ENCODE results near the gene NOC2L.
"Not testable (repeated sequence)": the region's sequence is repeated elsewhere in the genome, so short reads cannot be mapped to it uniquely, and the experiment has no call there.

Gene NOC2L
- 74.7 to 386 (median 90.4) reads per million in 3 experiments for total RNA-seq

DNA sequence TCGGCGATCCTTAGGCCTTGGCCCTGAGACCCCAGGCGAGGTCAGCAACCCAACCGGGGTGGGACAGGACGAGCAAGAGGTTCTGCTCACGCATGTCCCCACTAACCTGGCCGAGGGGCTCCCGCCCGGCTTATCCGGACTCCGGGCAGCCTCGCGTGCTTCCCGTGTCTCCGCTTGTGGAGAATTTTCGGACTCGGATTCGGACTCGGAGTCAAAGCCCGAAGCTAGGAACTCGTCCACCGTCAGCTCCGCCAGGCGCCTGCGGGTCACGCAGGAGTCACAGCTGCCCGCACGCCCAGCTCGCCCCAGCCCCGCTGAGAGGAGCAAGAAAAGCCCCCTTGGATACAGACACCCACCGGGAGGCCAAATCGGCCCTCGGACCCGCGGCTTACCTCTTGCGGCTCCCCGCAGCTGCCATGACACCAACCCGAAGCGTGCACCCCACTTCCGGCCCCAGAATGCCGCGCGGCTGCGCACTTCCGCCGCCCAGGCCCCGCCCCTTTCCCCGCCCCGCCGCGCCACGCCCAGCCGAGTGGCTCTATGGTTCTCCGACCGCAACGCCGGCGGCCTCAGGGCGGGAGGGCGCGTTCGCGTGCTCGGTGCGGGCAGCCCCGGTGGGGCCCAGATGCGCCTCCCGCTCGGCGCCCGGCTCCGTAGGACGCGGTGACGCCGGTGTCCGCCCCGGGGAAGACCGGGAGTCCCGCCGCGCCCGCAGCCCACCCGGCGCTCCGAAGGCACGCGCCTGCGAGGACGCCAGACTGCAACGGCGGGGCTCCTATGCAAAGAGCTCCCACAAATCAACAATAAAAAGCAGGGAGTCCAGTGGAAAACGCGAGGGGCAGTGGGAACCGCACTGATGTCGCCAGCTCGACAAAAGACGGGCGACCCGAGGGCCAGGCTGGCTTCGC is at the start of gene NOC2L:
Gene NOC2L, minus strand, starts transcription at position 434 of the 908 bp plus-strand sequence. Its CDS starts 16 bp downstream, at position 418.
- DNase-seq = peak; percentile 87

DNA sequence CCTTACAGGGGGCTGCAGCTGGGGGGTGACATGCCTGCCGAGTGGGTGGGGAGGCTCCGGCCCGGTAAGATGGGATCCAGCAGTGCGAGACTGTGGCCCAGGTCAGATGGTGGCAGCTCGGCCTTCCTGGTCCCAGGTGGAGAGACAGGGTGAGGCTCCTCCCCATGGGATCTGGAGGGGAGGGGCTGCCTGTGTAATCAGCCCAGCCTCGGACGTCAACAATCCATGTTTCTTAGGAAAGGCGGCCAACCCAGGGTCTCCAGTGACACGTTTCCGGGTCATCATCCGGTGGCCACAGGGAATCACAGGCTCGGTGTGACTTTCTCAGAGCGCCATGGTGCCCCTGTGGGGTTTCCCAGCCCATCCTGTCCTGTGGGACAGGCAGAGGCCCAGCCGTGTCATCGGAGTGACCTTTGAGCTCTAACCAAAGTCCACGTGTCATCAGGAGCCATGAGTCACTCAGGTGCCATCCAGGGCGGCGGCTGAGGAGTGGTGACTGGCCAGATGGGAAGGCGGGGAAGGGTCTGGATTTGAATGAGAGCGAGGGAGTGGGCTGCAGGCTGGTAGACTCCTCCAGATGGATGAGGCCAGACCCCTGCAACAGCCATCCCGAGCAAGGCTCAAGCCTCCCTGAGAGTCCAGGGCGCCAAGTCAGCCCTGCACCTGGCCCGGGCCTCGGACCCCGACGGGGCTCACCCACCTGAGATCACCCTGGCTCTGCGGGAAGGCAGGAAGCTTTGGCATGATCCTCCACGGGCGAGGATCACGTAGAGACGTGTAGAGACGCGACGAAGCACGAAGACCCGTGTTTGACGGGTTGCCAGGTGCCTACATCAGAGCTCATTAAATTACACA is 47.5 kb upstream of the NOC2L start:
- no peak for DNase-seq

DNA sequence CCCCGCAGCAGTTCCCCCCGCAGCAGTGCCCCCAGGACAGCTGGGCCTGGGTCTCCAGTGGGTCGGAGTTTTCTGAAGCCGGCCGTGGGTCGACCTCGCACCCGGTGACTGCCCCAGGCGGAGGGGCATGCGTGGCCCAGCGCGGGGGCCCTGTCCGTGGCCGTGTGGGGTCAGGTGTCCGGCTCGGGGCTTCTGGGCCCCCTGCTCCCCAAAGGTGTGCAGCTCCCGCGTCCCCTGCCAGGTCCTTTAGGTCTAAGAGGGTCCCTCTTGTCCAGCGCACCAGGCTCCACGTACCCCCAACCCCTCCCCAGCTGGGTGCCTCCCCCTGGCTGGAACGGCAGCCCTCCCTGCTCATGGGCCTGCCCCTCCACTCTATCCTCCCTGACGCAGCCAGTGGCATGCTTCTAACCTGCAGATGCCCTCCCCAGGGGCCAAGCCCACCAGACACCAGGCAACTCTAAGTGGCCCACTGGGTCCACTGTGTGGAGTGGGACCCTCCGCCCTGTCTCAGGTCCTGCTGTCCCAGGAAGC is 46.8 kb upstream of the NOC2L start:
- DNase-seq = no peak

DNA sequence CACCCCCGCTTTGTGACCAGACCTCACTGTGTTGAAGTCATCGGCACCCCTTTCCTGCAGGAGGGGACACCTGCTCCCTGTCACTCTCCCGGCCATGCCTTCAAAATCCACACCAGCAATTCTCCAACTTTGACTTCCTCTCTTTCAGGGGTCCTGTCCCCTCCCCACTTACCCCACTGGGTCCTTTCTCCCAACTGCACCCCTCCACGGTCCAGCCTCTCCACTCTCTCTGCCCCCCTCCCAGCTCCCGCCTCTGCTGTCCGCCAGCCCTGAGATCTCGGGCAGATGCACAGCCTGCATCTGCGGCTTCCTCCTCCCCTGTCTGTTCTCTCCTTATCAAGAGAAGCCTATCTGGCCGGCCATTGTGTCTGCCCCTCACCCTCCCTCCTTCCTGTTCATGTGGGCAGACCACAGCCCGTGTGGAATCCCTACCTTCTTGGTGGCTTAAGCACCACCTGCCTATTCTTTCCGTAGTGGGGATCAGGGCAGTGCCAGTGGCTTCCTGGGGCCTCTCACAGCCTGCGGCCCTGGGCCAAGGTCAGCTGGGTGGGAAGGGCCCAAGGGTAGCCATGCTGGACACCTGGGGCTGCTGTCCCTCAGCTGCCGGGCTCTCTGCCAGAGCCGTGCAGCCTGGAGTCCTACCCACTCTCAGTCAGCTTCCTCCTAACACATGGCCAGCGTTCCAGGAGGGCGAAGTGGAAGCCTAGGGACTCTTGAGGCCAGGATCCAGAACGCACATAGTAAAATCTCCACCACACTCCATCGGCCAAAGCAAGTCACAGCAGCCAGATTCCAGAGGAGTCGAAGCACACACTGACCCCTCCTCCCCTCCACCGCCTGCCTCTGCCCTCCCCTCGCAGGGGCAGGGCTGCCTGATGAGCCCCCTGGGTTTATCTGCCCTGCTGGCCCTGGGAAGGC is 46.0 kb upstream of the NOC2L start:
- no peak for DNase-seq

DNA sequence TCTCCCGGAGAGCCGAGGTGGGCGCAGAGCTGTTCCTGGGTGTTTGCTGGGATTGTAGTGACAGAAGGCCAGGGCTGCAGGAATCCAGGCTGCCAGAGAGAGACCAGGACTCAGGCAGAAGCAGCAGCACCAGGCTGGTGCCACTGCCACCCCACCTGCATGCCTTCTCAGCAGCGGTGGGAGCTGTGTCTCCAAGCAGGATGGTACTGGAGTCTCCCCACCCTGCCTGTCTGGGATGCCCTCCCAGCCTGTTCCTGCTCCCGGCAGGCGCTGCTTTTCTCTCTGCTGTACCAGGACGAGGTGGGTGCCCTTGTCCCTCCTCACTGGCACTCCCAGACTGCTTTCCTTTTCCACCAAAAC is 45.3 kb upstream of the NOC2L start:
- DNase-seq = no peak

DNA sequence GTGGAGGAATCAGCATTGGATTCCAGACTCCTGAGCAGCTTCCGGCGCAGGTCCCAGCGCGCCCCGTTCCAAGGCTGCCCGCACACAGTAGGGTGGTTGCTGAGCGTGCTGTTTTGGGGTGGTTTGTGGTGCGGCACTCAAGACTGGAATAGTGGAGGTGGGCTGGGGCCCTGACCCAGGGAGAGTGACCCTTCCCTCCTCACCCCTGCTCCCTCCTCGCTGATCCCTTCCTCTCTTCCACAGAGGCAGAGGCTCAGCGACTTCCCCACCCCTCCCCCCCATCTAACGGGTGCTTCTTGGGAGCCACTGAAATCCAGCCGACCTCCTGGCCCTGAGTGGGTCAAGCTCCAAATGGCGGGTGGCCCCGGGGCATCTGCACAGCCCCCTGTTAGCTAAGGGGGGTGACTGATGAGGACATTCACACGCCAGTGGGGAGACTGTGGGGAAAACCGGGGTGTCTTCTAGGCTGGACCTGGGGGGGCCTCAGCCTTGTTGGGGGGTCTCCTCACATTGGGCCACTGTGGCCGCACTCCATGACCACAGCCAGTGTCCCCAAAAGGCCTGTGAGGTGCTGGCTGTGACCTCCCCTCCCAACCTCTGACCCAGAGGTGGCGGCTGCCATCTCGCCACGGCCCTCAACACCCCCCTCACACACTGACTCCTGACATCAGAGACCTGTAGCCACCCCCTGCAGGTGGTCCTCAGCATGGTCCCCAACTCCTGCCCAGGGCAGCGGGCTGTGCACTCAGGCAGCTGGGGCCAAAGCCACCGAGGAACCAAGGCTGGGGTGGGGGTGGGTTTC is 44.8 kb upstream of the NOC2L start:
- DNase-seq = no peak

DNA sequence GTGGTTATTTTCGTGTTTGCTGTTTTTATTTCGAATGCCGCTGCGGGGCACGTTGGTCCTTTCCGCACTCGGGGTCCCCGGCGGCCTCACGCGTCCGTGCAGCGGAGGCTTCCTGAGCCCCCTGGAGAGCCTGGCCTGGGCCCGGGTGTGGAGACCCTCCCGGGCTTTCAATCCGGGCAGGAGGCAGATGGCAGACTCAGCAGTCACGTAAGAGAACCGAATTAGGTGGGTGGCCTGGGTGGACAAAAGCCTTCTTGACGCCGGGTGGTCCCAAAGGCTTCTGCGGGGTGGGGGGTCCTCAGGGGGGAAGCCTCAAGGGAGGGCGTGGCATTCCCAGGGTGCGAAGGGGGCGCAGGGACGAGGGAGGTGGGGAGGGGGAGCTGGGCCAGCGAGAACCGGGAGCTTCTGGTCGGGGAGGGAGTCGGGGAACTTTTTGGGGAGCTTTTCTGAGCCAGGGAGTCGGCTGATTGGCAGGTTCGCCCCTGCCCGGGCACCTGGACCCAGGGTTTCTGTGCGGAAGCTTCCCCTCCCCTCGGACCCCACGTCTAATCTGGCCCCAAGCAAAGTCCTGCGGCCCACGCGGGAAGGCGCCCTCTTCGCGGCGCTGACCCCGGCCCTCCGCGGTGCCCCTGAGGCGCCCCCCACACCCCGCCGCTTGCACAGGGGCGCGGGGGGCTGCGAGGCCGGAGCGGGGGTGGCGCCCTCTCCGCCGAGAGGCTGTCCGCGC is 42.2 kb upstream of the NOC2L start:
- no peak for DNase-seq

DNA sequence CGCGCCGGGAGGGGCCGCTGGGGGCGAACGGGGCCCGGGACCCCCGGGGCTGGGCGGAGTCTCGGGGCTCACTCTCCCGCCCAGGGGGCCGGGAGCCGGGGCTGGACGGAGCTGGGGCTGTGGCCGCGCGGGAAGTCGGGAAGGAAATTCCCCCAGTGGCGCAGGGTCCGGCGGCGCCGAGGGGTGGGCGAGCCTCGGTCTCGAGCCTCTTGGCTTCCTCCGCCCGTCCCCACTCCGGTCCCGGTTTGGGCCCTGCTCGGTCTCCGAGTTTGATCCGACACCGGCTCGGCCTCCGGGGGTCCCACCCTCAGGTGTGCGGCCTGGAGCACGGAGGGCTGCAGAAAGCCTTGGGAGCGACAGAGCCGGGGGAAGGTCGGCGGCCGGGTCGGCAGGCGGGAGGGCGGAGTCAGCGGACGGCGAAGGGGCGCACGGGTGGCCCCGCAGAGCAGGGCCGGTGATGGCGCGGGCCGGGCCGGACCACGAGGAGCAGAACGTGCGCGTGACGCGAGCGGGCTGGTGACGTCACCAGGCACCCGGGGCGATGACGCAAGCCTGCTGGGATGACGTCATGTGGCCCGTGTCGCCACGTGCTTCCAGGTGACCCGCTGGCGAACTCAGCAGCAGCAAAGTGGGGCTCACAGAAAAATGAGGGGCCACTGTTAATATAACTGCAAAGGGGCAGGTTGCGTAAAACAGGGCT is 41.5 kb upstream of the NOC2L start:
- peak; percentile 68 for DNase-seq

DNA sequence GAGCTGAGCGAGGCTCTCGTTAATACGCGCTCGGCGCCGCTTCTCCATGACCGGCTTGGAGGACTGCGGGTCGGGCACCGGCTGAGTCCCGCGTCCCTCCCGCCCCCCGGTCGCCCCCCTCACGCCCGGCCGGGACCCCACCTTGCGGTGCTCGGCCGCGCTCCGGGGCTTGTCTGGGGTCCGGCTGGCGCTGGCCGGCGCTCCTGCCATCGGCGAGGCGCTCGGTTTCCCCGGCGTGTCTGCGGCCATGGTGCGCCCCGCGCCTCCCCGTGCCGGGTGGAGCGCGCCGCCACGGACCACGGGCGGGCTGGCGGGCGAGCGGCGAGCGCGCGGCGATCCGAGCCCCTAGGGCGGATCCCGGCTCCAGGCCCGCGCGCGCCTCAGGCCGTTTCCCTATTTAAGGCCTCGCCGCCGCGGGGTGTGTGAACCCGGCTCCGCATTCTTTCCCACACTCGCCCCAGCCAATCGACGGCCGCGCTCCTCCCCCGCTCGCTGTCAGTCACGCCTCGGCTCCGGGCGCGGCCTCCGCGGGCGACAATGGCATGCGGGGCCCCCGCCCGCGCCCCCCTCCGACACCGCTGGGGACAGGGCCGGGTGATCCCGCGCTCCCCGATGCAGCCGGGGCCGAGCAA is 40.8 kb upstream of the NOC2L start, which contains the start of gene HES4:
Gene HES4, minus strand, starts transcription at position 373 of the 632 bp plus-strand sequence. Its CDS starts 124 bp downstream, at position 249.
- peak; percentile 53 for DNase-seq

DNA sequence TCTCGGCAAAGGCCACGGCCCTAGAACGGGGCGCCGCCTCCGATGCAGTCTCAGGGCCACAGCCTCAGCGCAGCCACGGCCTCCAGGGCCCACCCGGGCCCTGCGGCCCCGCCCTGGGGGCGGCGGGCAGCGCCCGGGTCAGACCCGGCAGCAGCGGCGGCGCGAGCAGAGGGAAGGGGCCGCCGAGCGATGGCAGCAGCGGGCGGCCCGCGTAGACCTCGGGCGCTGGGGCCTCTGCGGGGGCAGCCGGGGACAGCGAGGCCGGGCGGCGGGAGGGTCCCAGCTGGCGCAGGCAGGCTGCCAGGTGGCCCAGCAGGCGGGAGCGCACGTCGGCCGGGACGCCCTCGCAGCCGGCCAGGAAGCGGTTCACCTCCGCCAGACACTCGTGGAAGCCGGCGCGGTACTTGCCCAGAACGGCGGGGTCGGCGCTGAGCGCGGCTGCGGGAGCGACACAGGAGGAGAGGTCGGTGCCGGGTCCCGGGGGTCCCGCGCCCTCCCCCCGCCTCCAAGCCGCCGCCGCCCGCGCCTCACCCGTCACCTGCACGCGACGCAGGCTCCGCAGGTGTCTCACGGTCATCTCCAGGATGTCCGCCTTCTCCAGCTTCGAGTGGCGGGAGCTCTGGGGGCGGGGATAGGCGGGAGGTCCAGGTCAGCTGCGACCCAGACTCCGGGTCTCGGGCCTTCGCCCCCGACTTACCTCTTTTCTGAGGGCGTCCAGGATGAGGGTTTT is 40.1 kb upstream of the NOC2L start:
- DNase-seq = peak; percentile 33

DNA sequence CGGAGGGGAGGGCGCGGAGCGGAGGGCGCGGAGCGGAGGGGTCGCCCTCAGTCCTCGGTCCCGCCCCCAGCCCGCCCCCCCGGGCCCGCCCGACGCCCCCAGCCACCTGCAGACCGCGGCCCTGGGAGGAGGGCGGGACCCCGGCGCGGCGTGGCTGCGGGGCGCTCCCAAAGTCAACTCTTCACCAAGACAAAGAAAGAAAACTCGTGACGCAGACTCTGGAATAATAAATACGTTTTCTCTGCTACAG is 39.6 kb upstream of the NOC2L start:
- no peak for DNase-seq

DNA sequence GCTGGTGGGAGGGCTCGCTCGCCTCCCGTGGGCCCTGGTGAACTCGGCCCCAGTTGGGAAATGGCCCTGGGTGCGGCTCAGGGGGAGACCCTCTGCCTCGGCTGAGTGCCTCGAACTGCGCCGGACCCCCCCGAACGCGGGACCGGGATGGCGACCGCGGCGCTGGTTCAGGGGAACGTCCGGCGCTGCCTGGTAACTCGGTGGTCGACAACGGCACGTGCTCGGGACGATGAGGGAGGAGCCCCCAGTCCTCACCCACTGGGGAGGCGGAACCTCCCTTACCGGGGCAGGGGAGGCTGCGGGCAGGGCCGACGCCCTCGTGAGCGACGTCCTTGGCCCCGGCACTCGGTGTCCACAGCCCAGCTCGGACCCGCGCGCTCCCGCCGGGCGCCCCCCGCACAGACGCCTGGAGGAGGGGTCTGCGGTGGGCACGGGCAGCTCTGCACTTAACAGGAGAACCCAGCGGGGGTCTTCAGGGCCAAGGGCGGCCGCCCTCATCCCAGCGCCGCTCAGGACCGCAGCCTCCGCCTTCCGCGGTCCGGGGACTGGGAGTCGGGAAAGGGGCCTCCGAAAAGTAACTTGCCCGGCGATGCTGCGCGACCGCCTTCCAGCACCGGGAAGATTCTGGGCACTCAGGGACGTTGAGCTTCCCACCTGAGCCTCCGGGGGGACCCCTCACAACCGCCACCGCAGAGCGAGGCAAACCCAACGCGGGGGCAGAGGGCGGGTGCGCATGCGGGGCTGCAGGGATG is 39.1 kb upstream of the NOC2L start:
- no peak for DNase-seq

DNA sequence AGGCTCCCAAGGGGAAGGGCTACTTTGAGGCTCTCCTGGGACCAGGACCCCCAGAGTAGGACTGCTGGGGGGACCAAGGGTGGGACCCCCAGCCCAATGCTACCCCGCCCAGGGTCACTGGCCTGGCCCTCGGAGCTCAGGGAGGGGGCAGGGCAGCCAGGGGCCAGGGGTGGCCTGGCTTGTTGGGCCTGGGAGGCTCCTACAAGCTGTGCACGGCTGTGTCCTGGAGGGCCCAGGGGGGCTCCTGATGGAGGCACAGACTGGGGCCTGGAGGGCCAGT is 38.6 kb upstream of the NOC2L start:
- no peak for DNase-seq

DNA sequence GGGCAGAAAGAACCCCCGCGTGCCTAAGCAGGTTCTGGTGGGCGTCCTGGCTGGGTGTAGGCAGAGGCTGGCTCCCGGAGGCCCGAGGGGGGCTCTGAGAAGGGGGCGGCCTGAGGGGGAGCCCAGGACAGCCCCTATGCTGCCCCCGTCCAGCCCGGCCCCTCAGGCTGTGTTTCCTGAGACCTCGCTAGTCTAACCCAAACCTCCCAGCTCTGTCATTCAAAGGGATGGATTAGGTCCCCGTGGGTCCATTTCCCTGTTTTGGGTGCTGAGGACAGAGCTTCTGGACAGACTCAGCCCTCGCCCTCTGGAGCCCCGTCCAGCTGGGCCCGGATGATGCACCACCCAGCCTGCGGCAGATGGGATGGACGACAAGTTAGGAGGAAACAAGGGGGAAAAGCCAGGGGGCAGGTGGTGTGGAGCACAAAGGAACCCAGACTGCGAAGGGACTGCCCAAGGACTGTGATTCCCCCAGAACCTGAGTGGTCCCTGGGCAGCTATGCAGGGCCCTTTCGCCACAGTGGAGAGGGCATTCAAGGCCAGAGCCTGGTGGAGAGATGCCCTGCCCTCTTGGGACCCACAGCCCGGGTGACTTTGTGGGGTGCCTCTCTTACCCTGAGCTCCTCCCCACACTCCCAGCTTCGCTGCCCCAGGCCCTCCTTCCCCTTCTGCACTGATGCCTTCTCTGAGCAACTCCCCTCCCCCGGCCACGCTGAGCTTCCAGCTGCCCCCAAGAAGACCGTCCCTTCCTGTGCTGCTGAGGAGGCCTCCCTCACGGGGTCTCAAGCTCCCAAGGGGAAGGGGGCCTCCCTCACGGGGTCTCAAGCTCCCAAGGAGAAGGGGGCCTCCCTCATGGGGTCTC is 38.0 kb upstream of the NOC2L start:
- no peak for DNase-seq

DNA sequence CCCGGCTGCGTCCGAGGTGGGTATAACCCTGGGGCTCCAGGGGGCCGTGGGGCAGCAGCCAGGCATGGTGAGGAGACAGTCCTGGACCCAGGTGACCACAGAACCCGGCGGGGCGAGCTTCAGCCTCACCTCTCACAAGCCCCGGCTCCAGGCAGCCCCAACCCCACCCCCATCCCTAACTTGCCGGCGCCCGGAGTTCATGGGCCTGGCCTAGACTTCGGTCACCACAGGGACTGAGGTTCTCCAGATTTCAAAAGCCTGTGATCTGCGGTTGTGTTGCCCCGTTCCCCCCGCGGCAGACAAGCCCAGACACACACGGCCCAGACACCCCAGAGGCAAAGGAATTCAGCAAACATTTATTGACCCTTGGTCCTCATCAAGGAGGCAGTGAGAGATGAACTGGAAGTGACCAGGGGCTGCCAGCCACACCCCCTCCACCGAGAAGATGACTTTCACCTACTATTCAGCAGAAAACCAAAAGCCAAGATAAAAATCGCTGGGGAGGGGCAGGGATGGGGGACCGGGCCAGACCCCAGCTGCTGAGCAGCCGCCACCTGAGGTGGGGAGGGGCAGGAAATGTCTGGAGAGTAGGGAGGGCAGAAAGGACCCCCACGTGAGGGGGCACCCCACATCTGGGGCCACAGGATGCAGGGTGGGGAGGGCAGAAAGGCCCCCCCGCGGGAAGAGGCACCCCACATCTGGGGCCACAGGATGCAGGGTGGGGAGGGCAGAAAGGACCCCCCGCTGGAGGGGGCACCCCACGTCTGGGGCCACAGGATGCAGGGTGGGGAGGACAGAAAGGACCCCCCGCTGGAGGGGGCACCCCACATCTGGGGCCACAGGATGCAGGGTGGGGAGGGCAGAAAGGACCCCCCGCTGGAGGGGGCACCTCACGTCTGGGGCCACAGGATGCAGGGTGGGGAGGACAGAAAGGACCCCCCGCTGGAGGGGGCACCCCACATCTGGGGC is 36.9 kb upstream of the NOC2L start:
- no peak for DNase-seq

DNA sequence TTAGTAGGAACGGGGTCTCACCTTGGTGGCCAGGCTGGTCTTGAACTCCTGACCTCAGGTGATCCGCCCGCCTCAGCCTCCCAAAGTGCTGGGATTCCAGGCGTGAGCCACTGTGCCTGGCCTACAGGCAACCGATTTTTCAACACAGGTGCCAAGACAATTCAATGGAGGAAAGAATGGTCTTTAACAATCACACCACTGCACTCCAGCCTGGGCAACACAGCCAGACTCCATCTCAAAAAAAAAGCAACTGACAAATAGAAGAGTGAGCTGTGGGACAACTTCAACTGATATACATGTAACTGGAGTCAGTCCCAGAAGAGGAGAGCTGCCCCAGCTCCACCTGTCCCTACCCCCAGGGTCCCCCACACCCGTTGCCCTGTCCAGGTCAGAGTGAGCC is 35.5 kb upstream of the NOC2L start:
- DNase-seq = not testable (repeated sequence)

All from central memory CD4-positive, alpha-beta T cell (primary cell).